ENCODE data around the gene VEGFC.

The VEGFC gene

GRCh38 chr4:176799653-176800052 is 6.9 kb upstream of the VEGFC start:
- no peak for TF ChIP-seq CTCF (IDR thresholded peaks at IDR 0.05; ENCODE audit: low read length, missing control alignments)
- no peak for DNase-seq (ENCODE audit: low read depth)
- no peak overlapping the region for H3K4me3 ChIP-seq (replicated peaks; ENCODE audit: low read depth, low read length)

GRCh38 chr4:176798540-176798939 is 5.8 kb upstream of the VEGFC start:
- TF ChIP-seq CTCF (IDR thresholded peaks at IDR 0.05; ENCODE audit: low read length, missing control alignments) = no peak
- H3K4me3 ChIP-seq (replicated peaks; ENCODE audit: low read depth, low read length) = no peak overlapping the region
- DNase-seq (ENCODE audit: low read depth) = no peak

- H3K4me3 ChIP-seq (replicated peaks; ENCODE audit: low read depth, low read length) = no peak overlapping the region
- DNase-seq (ENCODE audit: low read depth) = no peak
- TF ChIP-seq CTCF (IDR thresholded peaks at IDR 0.05; ENCODE audit: low read length, missing control alignments) = no peak
These were observed 2.7 kb upstream of the VEGFC start for GRCh38 chr4:176795441-176795840.

GRCh38 chr4:176794651-176795050 is 1.9 kb upstream of the VEGFC start:
- H3K4me3 ChIP-seq (replicated peaks; ENCODE audit: low read depth, low read length) = no peak overlapping the region
- DNase-seq (ENCODE audit: low read depth) = no peak
- TF ChIP-seq CTCF (IDR thresholded peaks at IDR 0.05; ENCODE audit: low read length, missing control alignments) = no peak

- TF ChIP-seq CTCF (IDR thresholded peaks at IDR 0.05; ENCODE audit: low read length, missing control alignments) = no peak
- H3K4me3 ChIP-seq (replicated peaks; ENCODE audit: low read depth, low read length) = no peak overlapping the region
- peak; percentile 89 for DNase-seq (ENCODE audit: low read depth)
These were observed 1.4 kb upstream of the VEGFC start for GRCh38 chr4:176794151-176794550.

- TF ChIP-seq CTCF (IDR thresholded peaks at IDR 0.05; ENCODE audit: low read length, missing control alignments) = no peak
- no peak for DNase-seq (ENCODE audit: low read depth)
- H3K4me3 ChIP-seq (replicated peaks; ENCODE audit: low read depth, low read length) = peak overlapping the region; percentile 85
These were observed 411 bp upstream of the VEGFC start for GRCh38 chr4:176793060-176793605.

GRCh38 chr4:176791591-176792325 is 964 bp downstream of the VEGFC start:
- no peak for TF ChIP-seq CTCF (IDR thresholded peaks at IDR 0.05; ENCODE audit: low read length, missing control alignments)
- DNase-seq (ENCODE audit: low read depth) = peak; percentile 51
- peak overlapping the region; percentile 85 for H3K4me3 ChIP-seq (replicated peaks; ENCODE audit: low read depth, low read length)
